ENCODE results near the gene SPINT2.

DNA sequence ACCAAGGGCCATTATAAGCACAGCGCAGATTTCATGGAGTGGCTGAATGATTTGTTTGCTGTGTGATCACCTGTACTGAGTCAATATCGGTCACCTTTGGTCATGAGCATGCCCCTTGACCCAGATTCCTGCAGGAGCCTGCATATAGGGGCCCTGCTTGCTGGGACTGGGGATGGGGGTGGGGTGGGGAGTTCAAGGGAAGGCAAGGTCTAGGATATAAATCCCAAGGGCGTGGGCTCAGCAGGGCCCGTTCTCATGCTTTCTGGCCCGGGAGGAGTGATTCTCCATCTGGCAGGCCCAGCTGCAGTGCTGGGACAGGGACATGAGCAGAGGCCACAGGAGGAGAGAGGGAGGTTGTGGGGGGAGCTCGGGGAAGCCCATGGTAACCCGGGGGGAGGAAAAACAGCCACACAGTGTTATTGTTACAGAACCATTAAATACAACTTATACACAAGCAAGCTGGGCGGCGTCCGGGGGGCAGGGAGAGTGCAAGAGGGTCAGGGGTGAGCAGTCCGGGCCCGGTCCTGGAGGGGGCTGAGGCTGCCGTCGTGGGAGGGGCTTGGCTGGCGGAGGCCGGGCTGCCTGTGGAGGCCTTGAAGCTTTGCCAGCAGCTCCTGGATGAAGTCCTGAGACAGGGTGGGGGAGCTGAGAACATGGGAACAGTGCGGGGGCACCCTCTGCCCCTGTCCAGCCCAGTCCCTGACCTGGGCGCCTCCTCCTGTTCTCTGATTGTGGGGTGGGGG lies 13.4 kb upstream of the SPINT2 start:
- TF ChIP-seq CTCF (IDR thresholded peaks at IDR 0.05; ENCODE audit: low read depth, low read length, missing input control), result no peak
- TF ChIP-seq RXRA (IDR thresholded peaks at IDR 0.05), result peak; percentile 71 to 90
- peak; percentile 65 for TF ChIP-seq YY1 (IDR thresholded peaks at IDR 0.05)
- no peak for TF ChIP-seq GABPA (IDR thresholded peaks at IDR 0.05 in 1 of 2, conservative IDR thresholded peaks at IDR 0.05 in 1 of 2)
- no peak for TF ChIP-seq RAD21 (IDR thresholded peaks at IDR 0.05)
- TF ChIP-seq, protein P1, sequence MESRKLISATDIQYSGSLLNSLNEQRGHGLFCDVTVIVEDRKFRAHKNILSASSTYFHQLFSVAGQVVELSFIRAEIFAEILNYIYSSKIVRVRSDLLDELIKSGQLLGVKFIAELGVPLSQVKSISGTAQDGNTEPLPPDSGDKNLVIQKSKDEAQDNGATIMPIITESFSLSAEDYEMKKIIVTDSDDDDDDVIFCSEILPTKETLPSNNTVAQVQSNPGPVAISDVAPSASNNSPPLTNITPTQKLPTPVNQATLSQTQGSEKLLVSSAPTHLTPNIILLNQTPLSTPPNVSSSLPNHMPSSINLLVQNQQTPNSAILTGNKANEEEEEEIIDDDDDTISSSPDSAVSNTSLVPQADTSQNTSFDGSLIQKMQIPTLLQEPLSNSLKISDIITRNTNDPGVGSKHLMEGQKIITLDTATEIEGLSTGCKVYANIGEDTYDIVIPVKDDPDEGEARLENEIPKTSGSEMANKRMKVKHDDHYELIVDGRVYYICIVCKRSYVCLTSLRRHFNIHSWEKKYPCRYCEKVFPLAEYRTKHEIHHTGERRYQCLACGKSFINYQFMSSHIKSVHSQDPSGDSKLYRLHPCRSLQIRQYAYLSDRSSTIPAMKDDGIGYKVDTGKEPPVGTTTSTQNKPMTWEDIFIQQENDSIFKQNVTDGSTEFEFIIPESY (IDR thresholded peaks at IDR 0.05), result no peak
- no peak for TF ChIP-seq TAF1 (conservative IDR thresholded peaks at IDR 0.05)
- TF ChIP-seq, protein P2, sequence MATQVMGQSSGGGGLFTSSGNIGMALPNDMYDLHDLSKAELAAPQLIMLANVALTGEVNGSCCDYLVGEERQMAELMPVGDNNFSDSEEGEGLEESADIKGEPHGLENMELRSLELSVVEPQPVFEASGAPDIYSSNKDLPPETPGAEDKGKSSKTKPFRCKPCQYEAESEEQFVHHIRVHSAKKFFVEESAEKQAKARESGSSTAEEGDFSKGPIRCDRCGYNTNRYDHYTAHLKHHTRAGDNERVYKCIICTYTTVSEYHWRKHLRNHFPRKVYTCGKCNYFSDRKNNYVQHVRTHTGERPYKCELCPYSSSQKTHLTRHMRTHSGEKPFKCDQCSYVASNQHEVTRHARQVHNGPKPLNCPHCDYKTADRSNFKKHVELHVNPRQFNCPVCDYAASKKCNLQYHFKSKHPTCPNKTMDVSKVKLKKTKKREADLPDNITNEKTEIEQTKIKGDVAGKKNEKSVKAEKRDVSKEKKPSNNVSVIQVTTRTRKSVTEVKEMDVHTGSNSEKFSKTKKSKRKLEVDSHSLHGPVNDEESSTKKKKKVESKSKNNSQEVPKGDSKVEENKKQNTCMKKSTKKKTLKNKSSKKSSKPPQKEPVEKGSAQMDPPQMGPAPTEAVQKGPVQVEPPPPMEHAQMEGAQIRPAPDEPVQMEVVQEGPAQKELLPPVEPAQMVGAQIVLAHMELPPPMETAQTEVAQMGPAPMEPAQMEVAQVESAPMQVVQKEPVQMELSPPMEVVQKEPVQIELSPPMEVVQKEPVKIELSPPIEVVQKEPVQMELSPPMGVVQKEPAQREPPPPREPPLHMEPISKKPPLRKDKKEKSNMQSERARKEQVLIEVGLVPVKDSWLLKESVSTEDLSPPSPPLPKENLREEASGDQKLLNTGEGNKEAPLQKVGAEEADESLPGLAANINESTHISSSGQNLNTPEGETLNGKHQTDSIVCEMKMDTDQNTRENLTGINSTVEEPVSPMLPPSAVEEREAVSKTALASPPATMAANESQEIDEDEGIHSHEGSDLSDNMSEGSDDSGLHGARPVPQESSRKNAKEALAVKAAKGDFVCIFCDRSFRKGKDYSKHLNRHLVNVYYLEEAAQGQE (IDR thresholded peaks at IDR 0.05), result no peak
